ENCODE results near the gene CFAP45.

The CFAP45 gene

DNA sequence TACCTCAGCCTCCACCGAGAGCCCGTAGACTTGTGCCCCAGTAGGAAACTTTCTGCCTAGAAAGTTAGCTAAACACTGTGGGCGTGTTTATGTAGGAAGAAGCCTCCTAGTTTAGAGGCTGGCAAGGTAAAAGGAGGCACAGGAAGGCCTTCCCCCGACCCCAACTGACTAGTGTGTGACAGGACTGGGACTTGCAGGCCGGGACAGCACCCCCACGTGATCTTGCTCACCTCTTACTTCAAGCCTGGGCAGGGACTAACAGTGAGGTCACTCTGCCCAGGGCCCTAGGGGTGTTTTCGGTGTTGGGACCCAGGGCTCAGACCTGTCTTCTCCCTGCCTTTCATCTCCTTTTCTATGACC, 25.7 kb upstream of the CFAP45 start:
- H3K9me3 ChIP-seq (ENCODE audit: control insufficient read depth, insufficient read depth, low read length): no peaks in the 10 kb centered on the region
- H3K4me3 ChIP-seq (ENCODE audit: low read length): peak overlapping the region; percentile 99
- H3K36me3 ChIP-seq (ENCODE audit: control insufficient read depth, low read length): peaks cover 42% of the 10 kb centered on the region
- H3F3A ChIP-seq (ENCODE audit: control insufficient read depth, insufficient read depth): no peaks in the 10 kb centered on the region; the same call in 1 of the 2 replicates
- H3K27ac ChIP-seq (ENCODE audit: low read depth, low read length): no peak overlapping the region
- no peak for TF ChIP-seq EZH2phosphoT487 (IDR thresholded peaks at IDR 0.05; ENCODE audit: borderline replicate concordance, low read length)
- TF ChIP-seq, protein P1, sequence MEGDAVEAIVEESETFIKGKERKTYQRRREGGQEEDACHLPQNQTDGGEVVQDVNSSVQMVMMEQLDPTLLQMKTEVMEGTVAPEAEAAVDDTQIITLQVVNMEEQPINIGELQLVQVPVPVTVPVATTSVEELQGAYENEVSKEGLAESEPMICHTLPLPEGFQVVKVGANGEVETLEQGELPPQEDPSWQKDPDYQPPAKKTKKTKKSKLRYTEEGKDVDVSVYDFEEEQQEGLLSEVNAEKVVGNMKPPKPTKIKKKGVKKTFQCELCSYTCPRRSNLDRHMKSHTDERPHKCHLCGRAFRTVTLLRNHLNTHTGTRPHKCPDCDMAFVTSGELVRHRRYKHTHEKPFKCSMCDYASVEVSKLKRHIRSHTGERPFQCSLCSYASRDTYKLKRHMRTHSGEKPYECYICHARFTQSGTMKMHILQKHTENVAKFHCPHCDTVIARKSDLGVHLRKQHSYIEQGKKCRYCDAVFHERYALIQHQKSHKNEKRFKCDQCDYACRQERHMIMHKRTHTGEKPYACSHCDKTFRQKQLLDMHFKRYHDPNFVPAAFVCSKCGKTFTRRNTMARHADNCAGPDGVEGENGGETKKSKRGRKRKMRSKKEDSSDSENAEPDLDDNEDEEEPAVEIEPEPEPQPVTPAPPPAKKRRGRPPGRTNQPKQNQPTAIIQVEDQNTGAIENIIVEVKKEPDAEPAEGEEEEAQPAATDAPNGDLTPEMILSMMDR (IDR thresholded peaks at IDR 0.05; ENCODE audit: low read depth, low read length, poor library complexity, severe bottlenecking): no peak
- H3K9me2 ChIP-seq (replicated peaks; ENCODE audit: control insufficient read depth, low read length): no peaks in the 10 kb centered on the region
- peaks cover 55% of the 10 kb centered on the region for H3K79me2 ChIP-seq (ENCODE audit: control insufficient read depth, low read length)
- peaks cover 14% of the 10 kb centered on the region for H4K20me1 ChIP-seq (ENCODE audit: control insufficient read depth, insufficient read depth, low read depth, low read length)
- peak overlapping the region; percentile 90 for H3K4me2 ChIP-seq (ENCODE audit: low read length)
- peaks cover 41% of the 10 kb centered on the region for H3K4me1 ChIP-seq (ENCODE audit: control insufficient read depth, low read length)
- no peaks in the 10 kb centered on the region for H3K27me3 ChIP-seq (ENCODE audit: control insufficient read depth, low read length)

DNA sequence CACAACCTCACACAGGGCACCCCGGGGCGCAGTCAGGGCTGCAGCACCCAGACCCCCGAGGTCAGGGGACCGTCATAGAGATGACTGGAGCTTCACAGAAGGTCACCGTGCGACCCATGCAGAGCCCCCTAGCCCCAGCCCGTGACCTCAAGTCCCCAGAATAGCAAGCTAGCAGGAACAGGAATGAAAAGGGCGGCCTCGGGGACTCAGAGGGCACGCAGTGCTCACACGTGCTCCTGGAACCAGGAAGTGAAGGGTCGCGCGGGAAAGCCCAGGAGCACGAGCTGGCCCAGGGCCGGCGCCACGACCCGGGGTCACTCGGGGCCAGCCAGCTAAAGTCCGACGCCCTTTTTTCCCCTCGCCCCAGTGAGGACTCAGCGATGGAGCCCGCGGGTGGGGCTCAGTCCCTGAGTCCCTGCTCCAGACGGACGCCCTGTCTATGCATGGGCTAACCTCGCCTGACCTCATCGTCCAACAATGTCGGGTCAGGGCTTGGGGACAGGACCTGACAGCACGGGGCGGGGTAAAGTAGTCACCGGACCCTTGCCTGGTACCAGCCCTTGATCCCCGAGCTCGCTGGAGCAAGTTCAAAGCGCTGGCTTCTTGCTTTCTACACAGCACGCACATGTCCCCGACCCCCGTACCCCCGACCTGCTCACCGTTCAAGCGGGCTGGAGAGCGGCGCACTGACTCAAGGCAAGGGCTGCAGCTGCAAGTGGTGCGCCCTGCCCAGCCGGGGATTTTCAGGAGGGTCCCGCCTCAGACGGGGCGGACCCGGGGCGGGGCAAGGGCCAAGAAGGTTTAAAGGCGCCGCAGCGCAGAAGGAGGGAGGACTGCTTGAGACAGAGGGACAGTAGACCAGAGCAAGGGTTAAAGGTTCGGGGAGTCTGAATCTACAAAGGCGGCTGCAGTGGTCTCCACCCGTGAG, 25.1 kb upstream of the CFAP45 start, which contains the start of gene TAGLN2:
TAGLN2 (minus strand) TSS at position 717 of the 928 bp plus-strand sequence. CDS start 4,998 bp downstream, outside the sequence.
- Histone ChIP-seq H3K4me1 (ENCODE audit: control insufficient read depth, low read length) (peaks cover 42% of the 10 kb centered on the region), H3K27me3 (ENCODE audit: control insufficient read depth, low read length) (no peaks in the 10 kb centered on the region), H3F3A (ENCODE audit: control insufficient read depth, insufficient read depth) (no peaks in the 10 kb centered on the region; the same call in 1 of the 2 replicates), H3K4me2 (ENCODE audit: low read length) (peak within 1 kb of the TSS; percentile 90), H3K27ac (ENCODE audit: low read depth, low read length) (peak within 1 kb of the TSS; percentile 76), H4K20me1 (ENCODE audit: control insufficient read depth, insufficient read depth, low read depth, low read length) (peaks cover 21% of the 10 kb centered on the region), H3K36me3 (ENCODE audit: control insufficient read depth, low read length) (peaks cover 49% of the 10 kb centered on the region), H3K4me3 (ENCODE audit: low read length) (peak within 1 kb of the TSS; percentile 99), H3K9me2 (replicated peaks; ENCODE audit: control insufficient read depth, low read length) (no peaks in the 10 kb centered on the region), H3K9me3 (ENCODE audit: control insufficient read depth, insufficient read depth, low read length) (no peaks in the 10 kb centered on the region), H3K79me2 (ENCODE audit: control insufficient read depth, low read length) (peaks cover 62% of the 10 kb centered on the region)
- TF ChIP-seq, protein P1 (IDR thresholded peaks at IDR 0.05; ENCODE audit: low read depth, low read length, poor library complexity, severe bottlenecking): no peak

DNA sequence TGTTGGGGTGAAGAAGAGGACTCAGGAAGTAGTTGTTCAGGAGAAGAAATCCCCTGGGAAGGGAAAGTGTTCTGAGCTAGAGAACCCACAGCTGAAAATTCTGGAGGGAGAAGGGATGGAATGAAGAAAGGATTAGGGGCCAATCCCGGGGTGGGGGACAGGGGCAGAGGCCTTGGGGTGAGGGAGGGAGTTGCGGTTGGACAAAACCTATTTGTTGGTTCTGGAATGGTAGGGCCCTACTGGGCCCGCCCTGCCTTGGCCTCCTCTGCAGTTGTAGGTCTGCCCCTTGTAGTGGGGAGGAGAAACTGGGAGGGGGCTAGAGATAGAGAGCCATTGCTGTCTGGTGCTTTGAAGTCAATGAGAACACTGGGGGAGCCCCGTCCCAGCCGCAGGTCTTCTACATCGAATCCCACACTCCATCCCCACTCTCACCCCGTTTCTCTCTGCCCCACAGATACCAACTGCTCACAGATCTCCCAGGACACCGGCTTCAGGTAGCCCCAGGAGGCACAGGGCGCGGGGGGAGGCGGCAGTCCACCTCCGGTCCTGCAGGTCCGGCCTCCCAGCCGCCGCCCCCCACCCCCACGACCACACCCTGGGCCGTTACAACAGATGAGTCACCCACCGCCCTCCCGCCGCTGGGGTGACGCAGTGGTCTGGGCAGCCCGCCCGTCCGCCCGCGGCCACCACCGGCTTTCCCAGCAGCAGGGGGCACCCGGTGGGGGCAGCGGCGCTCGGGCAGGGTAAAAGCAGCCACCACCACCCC, 24.2 kb upstream of the CFAP45 start:
- peak overlapping the region; percentile 90 for H3K4me2 ChIP-seq (ENCODE audit: low read length)
- TF ChIP-seq EZH2phosphoT487 (IDR thresholded peaks at IDR 0.05; ENCODE audit: borderline replicate concordance, low read length): no peak
- TF ChIP-seq, protein P1 (IDR thresholded peaks at IDR 0.05; ENCODE audit: low read depth, low read length, poor library complexity, severe bottlenecking): no peak
- no peaks in the 10 kb centered on the region for H3K9me2 ChIP-seq (replicated peaks; ENCODE audit: control insufficient read depth, low read length)
- peaks cover 68% of the 10 kb centered on the region for H3K79me2 ChIP-seq (ENCODE audit: control insufficient read depth, low read length)
- no peaks in the 10 kb centered on the region for H3K9me3 ChIP-seq (ENCODE audit: control insufficient read depth, insufficient read depth, low read length)
- H4K20me1 ChIP-seq (ENCODE audit: control insufficient read depth, insufficient read depth, low read depth, low read length): peaks cover 25% of the 10 kb centered on the region
- peaks cover 57% of the 10 kb centered on the region for H3K36me3 ChIP-seq (ENCODE audit: control insufficient read depth, low read length)
- peak overlapping the region; percentile 76 for H3K27ac ChIP-seq (ENCODE audit: low read depth, low read length)
- no peaks in the 10 kb centered on the region for H3K27me3 ChIP-seq (ENCODE audit: control insufficient read depth, low read length)
- peaks cover 42% of the 10 kb centered on the region for H3K4me1 ChIP-seq (ENCODE audit: control insufficient read depth, low read length)
- H3K4me3 ChIP-seq (ENCODE audit: low read length): peak overlapping the region; percentile 99
- H3F3A ChIP-seq (ENCODE audit: control insufficient read depth, insufficient read depth): no peaks in the 10 kb centered on the region; the same call in 1 of the 2 replicates

Data from DOHH2 (cell line).